Activated T-cell treated with anti-CD3 and anti-CD28 coated beads, Interleukin-2, amount 50 U/mL, for 4 hours (primary cell): ENCODE measurements around the gene POT1. TPM values are rescaled to one million over a fixed set of nuclear protein-coding genes. Genes with fewer than 3 reads are reported as not detected.

Experiments used
- ATAC-seq, 2 donors: fragments of 200-7000 bp; cut with Tn5 transposase; one replicate each; pipeline ENCODE4 v1.10.0; 2021
- DNase-seq: peaks from one replicate; pipeline ENCODE4 v3.0.0-alpha.2; 2020
- H3K27me3 Mint-ChIP-seq: one replicate; pipeline ENCODE4 v1.8.0; 2021; ENCODE audit warnings: low read depth, mixed read lengths
- H3K36me3 Mint-ChIP-seq: one replicate; pipeline ENCODE4 v1.8.0; 2022; ENCODE audit warnings: mixed read lengths; ENCODE audit not compliant: insufficient read depth
- H3K4me1 Mint-ChIP-seq: one replicate; pipeline ENCODE4 v1.8.0; 2021; ENCODE audit warnings: low read depth, mixed read lengths
- H3K4me3 Mint-ChIP-seq: one replicate; pipeline ENCODE4 v1.8.0; 2021; ENCODE audit warnings: mild to moderate bottlenecking, moderate library complexity, mixed read lengths
- H3K9me3 Mint-ChIP-seq: one replicate; pipeline ENCODE4 v1.8.0; 2021; ENCODE audit warnings: mixed read lengths
- total RNA-seq, 3 donors: library from RNA; stranded (reverse); gene quantifications; one replicate each; pipeline ENCODE4 v1.2.1, GENCODE V29; 2021

POT1 gene
- total RNA-seq, 3 donors from 2014 or later = 18.9 to 22.6 (median 20.2) TPM

DNA sequence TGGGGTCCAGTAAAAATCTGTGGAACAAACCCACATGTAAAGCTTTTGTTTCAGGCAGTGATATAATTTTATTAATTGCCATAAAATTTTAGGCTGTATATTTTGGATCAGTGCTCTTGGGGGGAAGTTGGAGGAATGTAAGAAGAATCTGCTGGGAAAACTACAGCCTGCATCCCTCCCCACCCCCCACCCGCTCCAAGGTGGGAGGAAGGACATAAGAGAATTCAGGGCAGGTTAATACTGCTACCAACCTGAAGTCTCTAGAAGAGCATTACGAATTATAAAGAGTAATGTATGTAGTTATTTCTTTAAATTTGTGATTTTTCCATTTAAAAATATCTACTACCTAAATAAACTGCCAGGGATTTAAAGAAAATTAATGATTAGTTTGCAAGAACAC is 116.9 kb downstream of the POT1 start:
- no peak for DNase-seq
- no peak overlapping the region for H3K4me3 Mint-ChIP-seq
- no peak for ATAC-seq
- H3K4me1 Mint-ChIP-seq = no peaks in the 10 kb centered on the region
- H3K9me3 Mint-ChIP-seq = no peaks in the 10 kb centered on the region
- no peaks in the 10 kb centered on the region for H3K36me3 Mint-ChIP-seq
- peaks cover 11% of the 10 kb centered on the region for H3K27me3 Mint-ChIP-seq

- DNase-seq (no peak), ATAC-seq (no peak)
- Mint-ChIP-seq H3K36me3 (no peaks in the 10 kb centered on the region), H3K9me3 (no peaks in the 10 kb centered on the region), H3K27me3 (peaks cover 11% of the 10 kb centered on the region), H3K4me3 (no peak overlapping the region), H3K4me1 (no peaks in the 10 kb centered on the region)
Measured at GRCh38 chr7:124811341-124811740, 118.3 kb downstream of the POT1 start.

- H3K36me3 Mint-ChIP-seq = no peaks in the 10 kb centered on the region
- H3K4me1 Mint-ChIP-seq = no peaks in the 10 kb centered on the region
- ATAC-seq (no peak), DNase-seq (no peak)
- H3K4me3 Mint-ChIP-seq = no peak overlapping the region
- H3K27me3 Mint-ChIP-seq = peaks cover 11% of the 10 kb centered on the region
- H3K9me3 Mint-ChIP-seq = no peaks in the 10 kb centered on the region
Measured at GRCh38 chr7:124810605-124811004, 119.0 kb downstream of the POT1 start.

DNA sequence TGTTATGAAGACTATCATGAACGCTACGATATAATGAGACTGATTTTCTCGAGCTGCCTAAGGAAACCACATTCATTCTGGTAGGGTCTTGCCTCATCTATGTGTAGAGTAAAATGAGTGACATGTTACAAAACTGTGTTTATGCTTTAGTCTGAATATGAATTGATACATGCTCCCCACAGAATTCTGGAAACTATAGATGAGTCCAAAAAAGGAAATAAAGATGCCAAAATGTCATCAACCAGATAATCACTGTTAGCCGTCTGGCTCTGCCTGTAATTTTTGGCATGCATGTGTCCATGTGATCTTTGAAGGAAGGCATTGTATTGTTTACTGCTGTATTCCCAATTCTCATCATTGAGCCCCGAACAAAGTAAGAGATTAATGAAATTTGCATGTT is 121.4 kb downstream of the POT1 start:
- Mint-ChIP-seq H3K9me3 (no peaks in the 10 kb centered on the region), H3K4me1 (no peaks in the 10 kb centered on the region), H3K4me3 (no peak overlapping the region), H3K36me3 (no peaks in the 10 kb centered on the region), H3K27me3 (peaks cover 8% of the 10 kb centered on the region)
- no peak for DNase-seq
- no peak for ATAC-seq

GRCh38 chr7:124801330-124801895 is 128.2 kb downstream of the POT1 start:
- DNase-seq (no peak), ATAC-seq (no peak)
- no peaks in the 10 kb centered on the region for H3K36me3 Mint-ChIP-seq
- H3K4me1 Mint-ChIP-seq = no peaks in the 10 kb centered on the region
- H3K4me3 Mint-ChIP-seq = no peak overlapping the region
- peaks cover 14% of the 10 kb centered on the region for H3K27me3 Mint-ChIP-seq
- peaks cover 2% of the 10 kb centered on the region for H3K9me3 Mint-ChIP-seq

DNA sequence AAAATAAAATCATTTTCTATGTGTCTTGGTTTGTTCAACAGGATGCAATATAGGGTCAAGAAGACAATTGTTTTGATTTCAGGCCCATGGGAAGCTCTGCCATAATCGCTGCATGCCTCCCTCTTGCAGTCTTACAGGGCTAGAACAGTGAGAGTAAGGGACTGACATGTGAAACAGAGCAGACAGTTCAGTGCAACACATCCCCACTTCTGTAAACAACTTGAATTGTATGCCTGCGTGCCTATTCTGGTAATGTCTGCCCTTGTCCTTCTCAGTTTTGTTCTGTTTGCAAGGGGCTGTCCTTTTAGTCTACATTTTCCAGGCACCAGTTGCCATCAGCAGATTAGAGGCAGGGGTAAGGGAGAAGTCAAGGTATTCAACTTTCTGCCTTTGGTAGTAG is 129.2 kb downstream of the POT1 start:
- no peak for DNase-seq
- H3K4me1 Mint-ChIP-seq = no peaks in the 10 kb centered on the region
- peaks cover 12% of the 10 kb centered on the region for H3K9me3 Mint-ChIP-seq
- peaks cover 14% of the 10 kb centered on the region for H3K27me3 Mint-ChIP-seq
- ATAC-seq = no peak
- no peaks in the 10 kb centered on the region for H3K36me3 Mint-ChIP-seq
- no peak overlapping the region for H3K4me3 Mint-ChIP-seq

DNA sequence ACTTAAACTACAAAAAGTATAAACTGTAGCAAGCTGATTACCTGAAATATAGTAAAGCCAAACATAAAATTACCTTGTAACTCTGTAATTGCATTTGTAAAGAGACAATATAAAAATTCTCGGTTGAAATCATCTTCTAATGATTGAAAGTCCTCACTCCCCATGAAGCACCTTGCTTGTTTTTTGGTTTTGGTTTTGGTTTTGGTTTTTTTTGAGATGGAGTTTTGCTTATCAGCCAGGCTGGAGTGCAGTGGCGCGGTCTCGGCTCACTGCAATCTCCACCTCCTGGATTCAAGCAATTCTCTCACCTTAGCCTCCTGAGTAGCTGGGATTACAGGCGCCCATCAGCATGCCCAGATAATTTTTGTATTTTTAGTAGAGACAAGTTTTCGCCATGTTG is 130.2 kb downstream of the POT1 start:
- Mint-ChIP-seq H3K9me3 (peaks cover 12% of the 10 kb centered on the region), H3K4me3 (no peak overlapping the region), H3K27me3 (peaks cover 14% of the 10 kb centered on the region), H3K4me1 (no peaks in the 10 kb centered on the region), H3K36me3 (no peaks in the 10 kb centered on the region)
- no peak for ATAC-seq
- DNase-seq = no peak

DNA sequence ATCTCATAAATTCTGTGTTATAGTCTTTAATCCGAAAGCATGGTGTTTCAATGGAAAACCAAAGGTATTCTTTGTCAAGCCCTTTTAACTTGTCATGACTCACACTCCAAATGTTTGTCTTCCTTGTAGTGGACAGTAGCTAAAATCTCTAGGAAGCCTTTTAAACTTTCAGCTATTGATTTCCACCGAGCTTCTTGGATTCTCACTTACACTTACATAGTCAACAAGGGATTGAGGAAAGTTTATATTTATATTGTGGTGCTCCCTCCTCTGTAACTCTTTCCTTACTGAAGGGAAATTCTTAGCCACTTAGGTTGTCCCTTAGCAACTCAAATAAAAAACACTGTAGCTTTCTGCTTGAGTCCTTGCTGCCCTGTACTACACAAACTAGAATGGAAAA is 132.9 kb downstream of the POT1 start:
- Mint-ChIP-seq H3K4me3 (no peak overlapping the region), H3K9me3 (peaks cover 12% of the 10 kb centered on the region), H3K4me1 (no peaks in the 10 kb centered on the region), H3K36me3 (no peaks in the 10 kb centered on the region), H3K27me3 (peaks cover 12% of the 10 kb centered on the region)
- ATAC-seq (no peak), DNase-seq (no peak)

- Mint-ChIP-seq H3K4me3 (no peak overlapping the region), H3K9me3 (peaks cover 12% of the 10 kb centered on the region), H3K27me3 (peaks cover 15% of the 10 kb centered on the region), H3K36me3 (no peaks in the 10 kb centered on the region), H3K4me1 (no peaks in the 10 kb centered on the region)
- ATAC-seq (no peak), DNase-seq (no peak)
Measured at GRCh38 chr7:124792696-124793095, 136.9 kb downstream of the POT1 start.

GRCh38 chr7:124792002-124792401 is 137.6 kb downstream of the POT1 start:
- Mint-ChIP-seq H3K9me3 (peaks cover 12% of the 10 kb centered on the region), H3K4me3 (no peak overlapping the region), H3K36me3 (no peaks in the 10 kb centered on the region), H3K27me3 (peaks cover 17% of the 10 kb centered on the region), H3K4me1 (no peaks in the 10 kb centered on the region)
- no peak for DNase-seq
- ATAC-seq = no peak

GRCh38 chr7:124791426-124791825 is 138.2 kb downstream of the POT1 start:
- Mint-ChIP-seq H3K27me3 (peaks cover 17% of the 10 kb centered on the region), H3K9me3 (peaks cover 10% of the 10 kb centered on the region), H3K36me3 (no peaks in the 10 kb centered on the region), H3K4me1 (no peaks in the 10 kb centered on the region), H3K4me3 (no peak overlapping the region)
- DNase-seq (no peak), ATAC-seq (no peak)

GRCh38 chr7:124790645-124791044 is 139.0 kb downstream of the POT1 start:
- H3K27me3 Mint-ChIP-seq = peaks cover 17% of the 10 kb centered on the region
- no peaks in the 10 kb centered on the region for H3K36me3 Mint-ChIP-seq
- H3K9me3 Mint-ChIP-seq = peaks cover 2% of the 10 kb centered on the region
- ATAC-seq (no peak), DNase-seq (no peak)
- H3K4me3 Mint-ChIP-seq = no peak overlapping the region
- no peaks in the 10 kb centered on the region for H3K4me1 Mint-ChIP-seq

DNA sequence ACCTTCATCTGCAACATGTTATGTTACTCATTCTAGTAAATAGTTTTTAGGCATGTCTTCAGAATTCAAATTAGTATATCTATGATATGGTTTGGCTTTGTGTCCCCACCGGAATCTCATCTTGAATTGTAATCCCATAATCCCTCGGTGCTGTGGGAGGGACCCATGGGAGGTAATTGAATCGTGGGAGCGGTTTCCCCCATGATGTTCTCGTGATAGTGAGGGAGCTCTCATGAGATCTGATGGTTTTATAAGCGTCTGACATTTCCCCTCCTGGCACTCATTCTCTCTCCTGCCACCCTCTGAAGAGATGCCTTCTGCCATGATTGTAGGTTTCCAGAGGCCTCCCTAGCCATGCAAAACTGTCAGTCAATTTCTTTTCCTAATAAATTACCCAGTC is 143.6 kb downstream of the POT1 start:
- ATAC-seq = no peak
- peaks cover 9% of the 10 kb centered on the region for H3K27me3 Mint-ChIP-seq
- H3K36me3 Mint-ChIP-seq = no peaks in the 10 kb centered on the region
- no peak for DNase-seq
- H3K4me1 Mint-ChIP-seq = no peaks in the 10 kb centered on the region
- no peaks in the 10 kb centered on the region for H3K9me3 Mint-ChIP-seq
- no peak overlapping the region for H3K4me3 Mint-ChIP-seq

DNA sequence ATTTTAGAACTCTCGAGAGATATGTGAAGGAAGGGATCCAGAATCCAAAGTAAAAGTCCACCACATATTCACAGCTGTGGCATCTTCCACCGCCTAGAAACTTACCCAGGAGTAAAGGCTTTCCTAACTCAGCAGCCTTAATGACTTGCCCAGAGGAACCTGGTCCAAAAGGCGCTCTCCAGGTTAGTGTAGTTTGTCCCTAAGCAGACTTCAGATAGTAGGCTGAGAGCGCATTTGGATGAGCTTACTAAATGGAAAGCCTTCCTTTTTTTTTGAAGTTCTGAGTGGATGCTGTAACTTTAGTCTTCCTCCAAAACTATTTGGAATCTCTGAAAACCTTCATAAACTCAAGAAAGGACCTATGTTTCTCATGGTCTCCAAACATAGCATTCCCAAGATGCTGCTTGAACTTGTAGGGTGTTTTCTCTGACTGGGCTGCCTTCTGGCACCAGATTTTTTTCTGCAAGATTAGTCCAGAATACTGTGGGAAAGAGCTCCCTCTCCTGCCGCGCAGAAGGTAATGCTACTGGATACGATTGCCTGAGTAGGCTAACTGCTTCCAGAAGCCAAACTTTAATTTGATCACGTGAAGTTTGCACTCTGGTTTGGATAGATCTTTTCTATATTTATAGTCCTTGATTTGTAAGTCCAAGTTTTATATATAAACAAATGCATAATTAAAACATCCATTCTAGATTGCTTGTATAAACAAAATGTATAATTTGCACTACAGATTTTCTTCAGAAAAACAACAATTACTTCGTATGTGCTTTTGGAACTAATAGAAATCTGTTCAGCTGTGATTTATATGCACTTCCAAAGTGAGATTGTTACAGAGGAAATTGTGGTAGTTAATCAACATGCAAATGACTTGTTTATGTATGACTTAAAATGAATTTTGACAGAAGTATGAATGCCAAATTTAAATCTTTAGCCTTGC is 144.5 kb downstream of the POT1 start:
- DNase-seq (no peak), ATAC-seq (no peak)
- Mint-ChIP-seq H3K36me3 (no peaks in the 10 kb centered on the region), H3K4me3 (no peak overlapping the region), H3K4me1 (no peaks in the 10 kb centered on the region), H3K27me3 (peaks cover 9% of the 10 kb centered on the region), H3K9me3 (no peaks in the 10 kb centered on the region)

GRCh38 chr7:124783271-124783670 is 146.4 kb downstream of the POT1 start:
- Mint-ChIP-seq H3K4me3 (no peak overlapping the region), H3K9me3 (no peaks in the 10 kb centered on the region), H3K27me3 (peaks cover 5% of the 10 kb centered on the region), H3K4me1 (no peaks in the 10 kb centered on the region), H3K36me3 (no peaks in the 10 kb centered on the region)
- no peak for DNase-seq
- no peak for ATAC-seq
